GM04503 (cell line): ENCODE data around the gene PARS2.

Experiments
- DNase-seq: peaks from one replicate; pipeline ENCODE4 v3.0.0-alpha.2; 2012; ENCODE audit warnings: low read depth

The PARS2 gene

GRCh38 chr1:54736685-54737084 is 27.6 kb downstream of the PARS2 start:
- no peak for DNase-seq

- DNase-seq: no peak
Observed at GRCh38 chr1:54728027-54728426, 36.3 kb downstream of the PARS2 start.

- no peak for DNase-seq
Observed at GRCh38 chr1:54724771-54725170, 39.6 kb downstream of the PARS2 start.

GRCh38 chr1:54723985-54724384 is 40.3 kb downstream of the PARS2 start:
- DNase-seq: no peak

GRCh38 chr1:54721719-54722118 is 42.6 kb downstream of the PARS2 start:
- no peak for DNase-seq

GRCh38 chr1:54716299-54717047 is 47.9 kb downstream of the PARS2 start:
- DNase-seq: peak; percentile 37

GRCh38 chr1:54715493-54716298 is 48.6 kb downstream of the PARS2 start, which contains the start of gene TTC4:
Gene TTC4 (plus strand): TSS chr1:54715861. CDS start chr1:54715909, 48 bp downstream.
- DNase-seq: peak; percentile 34

- DNase-seq: no peak
Observed at GRCh38 chr1:54714881-54715492, 49.3 kb downstream of the PARS2 start.

GRCh38 chr1:54711536-54711935 is 52.8 kb downstream of the PARS2 start:
- DNase-seq: no peak

- no peak for DNase-seq
Observed at GRCh38 chr1:54710841-54711240, 53.5 kb downstream of the PARS2 start.

- DNase-seq: no peak
Observed at GRCh38 chr1:54710434-54710833, 53.9 kb downstream of the PARS2 start.

- DNase-seq: no peak
Observed at GRCh38 chr1:54709547-54710292, 54.6 kb downstream of the PARS2 start.

GRCh38 chr1:54708385-54708784 is 55.9 kb downstream of the PARS2 start:
- DNase-seq: no peak
